RKO (cell line): ENCODE data around the gene C1orf141.
A peak's percentile ranks its signal among the peaks of the same experiment; 100 is the strongest.
"Not testable (repeated sequence)": the region's sequence is repeated elsewhere in the genome, so short reads cannot be mapped to it uniquely, and the experiment has no call there.

Source experiments
- DNase-seq: peaks from one replicate; pipeline ENCODE4 v3.0.0-alpha.2; 2016; ENCODE audit warnings: low spot score

Gene C1orf141

GRCh38 chr1:67134695-67135094 lies at the start of gene C1orf141:
C1orf141 (minus strand) TSS chr1:67134970; CDS start chr1:67127240, 7,730 bp downstream.
- DNase-seq, result no peak

GRCh38 chr1:67175530-67176087 lies 40.8 kb upstream of the C1orf141 start:
- DNase-seq, result no peak

GRCh38 chr1:67174716-67175284 lies 40.0 kb upstream of the C1orf141 start:
- no peak for DNase-seq

GRCh38 chr1:67173988-67174387 lies 39.2 kb upstream of the C1orf141 start:
- DNase-seq, result no peak

GRCh38 chr1:67171978-67172377 lies 37.2 kb upstream of the C1orf141 start:
- DNase-seq, result no peak

GRCh38 chr1:67171574-67171955 lies 36.8 kb upstream of the C1orf141 start:
- no peak for DNase-seq

- DNase-seq, result no peak
Observed at GRCh38 chr1:67170751-67171573, 36.2 kb upstream of the C1orf141 start.

GRCh38 chr1:67169932-67170331 lies 35.2 kb upstream of the C1orf141 start:
- DNase-seq, result no peak

GRCh38 chr1:67169496-67169895 lies 34.7 kb upstream of the C1orf141 start:
- no peak for DNase-seq

- no peak for DNase-seq
Observed at GRCh38 chr1:67166196-67166595, 31.4 kb upstream of the C1orf141 start, which contains the start of gene IL23R. IL23R (plus strand) TSS chr1:67166454; CDS start chr1:67168121, 1,667 bp downstream.

GRCh38 chr1:67165468-67166041 lies 30.8 kb upstream of the C1orf141 start:
- DNase-seq, result no peak

- peak; percentile 91 for DNase-seq
Observed at GRCh38 chr1:67162954-67163353, 28.2 kb upstream of the C1orf141 start.

GRCh38 chr1:67159233-67159632 lies 24.5 kb upstream of the C1orf141 start:
- peak; percentile 77 for DNase-seq

GRCh38 chr1:67158401-67158800 lies 23.6 kb upstream of the C1orf141 start:
- DNase-seq, result no peak

- DNase-seq, result no peak
Observed at GRCh38 chr1:67150931-67151330, 16.2 kb upstream of the C1orf141 start.

GRCh38 chr1:67149179-67149770 lies 14.5 kb upstream of the C1orf141 start:
- DNase-seq, result peak; percentile 84

GRCh38 chr1:67148516-67149178 lies 13.9 kb upstream of the C1orf141 start:
- no peak for DNase-seq

GRCh38 chr1:67147973-67148372 lies 13.2 kb upstream of the C1orf141 start:
- not testable (repeated sequence) for DNase-seq

- DNase-seq, result no peak
Observed at GRCh38 chr1:67146539-67146938, 11.8 kb upstream of the C1orf141 start.

GRCh38 chr1:67146101-67146500 lies 11.3 kb upstream of the C1orf141 start:
- no peak for DNase-seq

- DNase-seq, result peak; percentile 12
Observed at GRCh38 chr1:67144696-67145095, 9.9 kb upstream of the C1orf141 start.

- DNase-seq, result no peak
Observed at GRCh38 chr1:67143966-67144365, 9.2 kb upstream of the C1orf141 start.
